IMR-90 (cell line): ENCODE data around the gene CARMIL1. TPM values are rescaled to one million over a fixed set of nuclear protein-coding genes. Genes with fewer than 3 reads are reported as not detected.

Source experiments
- ATAC-seq: fragments of 200-7000 bp; cut with Tn5 transposase; 2 replicates; pipeline ENCODE4 v1.9.1; 2020; ENCODE audit warnings: low read depth, mild to moderate bottlenecking, moderate library complexity
- BruUV-seq: library from RNA; stranded (reverse); fragments of 400-500 nt; replicated peaks from 2 replicates; lab custom pipeline; 2021; lab: Mats Ljungman, UMichigan
- CTCF ChIA-PET: fragments of 300-600 bp; formaldehyde crosslinking; extraction: SDS; loops from one replicate; lab custom pipeline; 2021; ENCODE audit warnings: antibody characterized with exemption; lab: Yijun Ruan, JAX
- POLR2A ChIA-PET: fragments of 300-600 bp; sonication (Branson Sonifier 250); formaldehyde crosslinking; loops from one replicate; lab custom pipeline; 2022; ENCODE audit warnings: antibody characterized with exemption; ENCODE audit not compliant: unreplicated experiment; lab: Charles Lee
- DNase-seq: peaks from one replicate; pipeline ENCODE4 v3.0.0; 2013
- H2AFZ ChIP-seq: replicated peaks from 2 replicates; pipeline ENCODE3; 2013; ENCODE audit warnings: low read length, mild to moderate bottlenecking; ENCODE audit not compliant: poor library complexity
- H2AK5ac ChIP-seq: 2 replicates; pipeline ENCODE4 v1.6.1; 2013; ENCODE audit warnings: low read depth, low read length, inconsistent platforms
- H2AK9ac ChIP-seq: replicated peaks from 2 replicates; pipeline ENCODE3; 2013; ENCODE audit warnings: mild to moderate bottlenecking, low read depth, low read length, moderate library complexity; ENCODE audit not compliant: poor library complexity
- H2BK120ac ChIP-seq: 2 replicates; pipeline ENCODE4 v1.6.1; 2013; ENCODE audit warnings: low read depth, low read length, inconsistent platforms
- H2BK15ac ChIP-seq: 3 replicates; pipeline ENCODE4 v1.6.1; 2013; ENCODE audit warnings: low read depth, low read length, inconsistent platforms
- H2BK20ac ChIP-seq: 2 replicates; pipeline ENCODE4 v1.6.1; 2013; ENCODE audit warnings: low read depth, mild to moderate bottlenecking, inconsistent platforms, low read length, moderate library complexity
- H2BK5ac ChIP-seq: 2 replicates; pipeline ENCODE4 v1.6.1; 2013; ENCODE audit warnings: mild to moderate bottlenecking, low read depth, low read length, inconsistent platforms; ENCODE audit not compliant: poor library complexity, severe bottlenecking
- H3K14ac ChIP-seq: replicated peaks from 2 replicates; pipeline ENCODE4 v1.6.1; 2013; ENCODE audit warnings: low read depth, low read length, inconsistent platforms
- H3K18ac ChIP-seq: 2 replicates; pipeline ENCODE4 v1.6.1; 2013; ENCODE audit warnings: low read depth, low read length, control low read depth
- H3K23ac ChIP-seq: 2 replicates; pipeline ENCODE4 v1.6.1; 2013; ENCODE audit warnings: low read depth, low read length, inconsistent platforms
- H3K27ac ChIP-seq: 2 replicates; pipeline ENCODE4 v1.5.1; 2013; ENCODE audit warnings: mild to moderate bottlenecking, control low read depth, low read length; ENCODE audit not compliant: insufficient read depth
- H3K27me3 ChIP-seq: 2 replicates; pipeline ENCODE4 v1.6.1; 2013; ENCODE audit warnings: low read length; ENCODE audit not compliant: control insufficient read depth, insufficient read depth
- H3K36me3 ChIP-seq: 2 replicates; pipeline ENCODE4 v1.6.1; 2013; ENCODE audit warnings: low read length, mixed read lengths; ENCODE audit not compliant: control insufficient read depth, insufficient read depth
- H3K4ac ChIP-seq: 2 replicates; pipeline ENCODE4 v1.6.1; 2013; ENCODE audit warnings: low read depth, low read length, inconsistent platforms
- H3K4me1 ChIP-seq: 2 replicates; pipeline ENCODE4 v1.6.1; 2013; ENCODE audit warnings: low read length, mixed read lengths; ENCODE audit not compliant: control insufficient read depth, insufficient read depth
- H3K4me2 ChIP-seq: 2 replicates; pipeline ENCODE4 v1.6.1; 2013; ENCODE audit warnings: low read depth, mild to moderate bottlenecking, control low read depth, low read length, moderate library complexity
- H3K4me3 ChIP-seq: 2 replicates; pipeline ENCODE4 v1.5.1; 2013; ENCODE audit warnings: low read depth, mild to moderate bottlenecking, control low read depth, low read length, moderate library complexity; ENCODE audit not compliant: insufficient read depth
- H3K56ac ChIP-seq: 2 replicates; pipeline ENCODE4 v1.6.1; 2013; ENCODE audit warnings: low read length, inconsistent platforms; ENCODE audit not compliant: insufficient read depth; ENCODE audit errors: extremely low read depth
- H3K79me1 ChIP-seq, 2 experiments: 2 replicates each; pipeline ENCODE4 v1.6.1; 2013; ENCODE audit warnings: low read length in 2 of 2, inconsistent platforms in 1 of 2, low read depth in 1 of 2
- H3K9ac ChIP-seq: 2 replicates; pipeline ENCODE4 v1.6.1; 2013; ENCODE audit warnings: low read depth, low read length, control low read depth
- H3K9me1 ChIP-seq: 2 replicates; pipeline ENCODE4 v1.6.1; 2013; ENCODE audit warnings: low read length, inconsistent platforms; ENCODE audit not compliant: insufficient read depth
- H3K9me3 ChIP-seq: 2 replicates; pipeline ENCODE4 v1.6.1; 2013; ENCODE audit warnings: low read length; ENCODE audit not compliant: control insufficient read depth, insufficient read depth
- H4K20me1 ChIP-seq: 2 replicates; pipeline ENCODE4 v1.6.1; 2013; ENCODE audit warnings: low read length, inconsistent platforms; ENCODE audit not compliant: insufficient read depth
- H4K5ac ChIP-seq: 2 replicates; pipeline ENCODE4 v1.6.1; 2013; ENCODE audit warnings: mild to moderate bottlenecking, low read depth, low read length, control low read depth
- H4K8ac ChIP-seq, 2 experiments: 2 replicates each; pipeline ENCODE4 v1.6.1; 2013; ENCODE audit warnings: low read depth in 2 of 2, low read length in 2 of 2, control low read depth in 1 of 2, inconsistent platforms in 1 of 2
- H4K91ac ChIP-seq: 2 replicates; pipeline ENCODE4 v1.6.1; 2013; ENCODE audit warnings: low read depth, low read length, inconsistent platforms; ENCODE audit not compliant: insufficient read depth
- CTCF ChIP-seq: conservative IDR thresholded peaks from 2 replicates; pipeline ENCODE4 v1.5.1; 2012; ENCODE audit warnings: mild to moderate bottlenecking, low read depth, low read length, improper control_type of control experiment
- FOS ChIP-seq: fragments of 150-350 bp; IDR thresholded peaks from 2 replicates; pipeline ENCODE4 v1.6.1; 2016; ENCODE audit warnings: low read depth, low read length
- MAZ ChIP-seq: IDR thresholded peaks from 2 replicates; pipeline ENCODE4 v1.6.1; 2012; ENCODE audit warnings: low read depth, mild to moderate bottlenecking, low read length, improper control_type of control experiment, moderate library complexity, borderline replicate concordance
- POLR2A ChIP-seq: IDR thresholded peaks from 2 replicates; pipeline ENCODE4 v1.6.1; 2012; ENCODE audit warnings: mild to moderate bottlenecking, low read depth, low read length
- RAD21 ChIP-seq: IDR thresholded peaks from 2 replicates; pipeline ENCODE4 v1.6.1; 2012; ENCODE audit warnings: low read length, improper control_type of control experiment
- WGBS, 2 experiments: methylation state at CpG; one replicate each; pipeline versions ENCODE4 v1.1.5 to v1.1.7; 2013; ENCODE audit warnings: missing lambda C conversion rate in 2 of 2; ENCODE audit not compliant: insufficient read length in 1 of 2; ENCODE audit errors: extremely low coverage in 2 of 2; 5-methylcytosine and 5-hydroxymethylcytosine counted together
- dilution Hi-C: fragments of 300-500 bp; cut with HindIII; formaldehyde crosslinking; loops from one replicate; pipeline ENCODE4 v1.14.3; 2018; ENCODE audit warnings: low sequenced_read_pairs; ENCODE audit not compliant: unreplicated experiment
- in situ Hi-C: fragments of 300-500 bp; cut with MboI; formaldehyde crosslinking; loops from 3 replicates; pipeline ENCODE4 v1.14.3; 2019; ENCODE audit warnings: low sequenced_read_pairs, inconsistent platforms, mixed read lengths
- intact Hi-C: fragments of 100-400 bp; cut with micrococcal nuclease; formaldehyde crosslinking; loops from 2 replicates; pipeline ENCODE4 v1.10.0; 2022
- polyA plus RNA-seq, 3 experiments: library from polyadenylated mRNA; depleted of rRNA; stranded (reverse); fragments of >200 nt; gene quantifications; 2 replicates each; pipeline ENCODE4 v1.2.3, GENCODE V29; 2012; ENCODE audit warnings: low replicate concordance in 1 of 3
- total RNA-seq: library from RNA; depleted of rRNA; stranded (reverse); fragments of >200 nt; gene quantifications from 2 replicates; pipeline ENCODE4 v1.2.3, GENCODE V29; 2012

The CARMIL1 gene
- total and polyA plus RNA-seq, 2 of the 4 experiments (the other 2 are of a cell fraction) = 1.3 to 2.9 TPM

GRCh38 chr6:25371037-25371347 is 91.8 kb downstream of the CARMIL1 start:
- Histone ChIP-seq H3K36me3 (no peaks in the 10 kb centered on the region), H2AK9ac (no peak overlapping the region), H2AK5ac (no peak overlapping the region), H3K4me3 (no peak overlapping the region), H3K9ac (no peak overlapping the region), H2BK15ac (no peak overlapping the region), H3K14ac (no peak overlapping the region), H3K9me3 (no peaks in the 10 kb centered on the region), H3K4me1 (no peaks in the 10 kb centered on the region; the same call in 1 of the 2 replicates), H2BK120ac (no peak overlapping the region), H4K91ac (no peak overlapping the region), H3K4me2 (no peak overlapping the region), H2BK5ac (no peak overlapping the region), H3K23ac (no peak overlapping the region), H3K79me1 (no peaks in the 10 kb centered on the region), H4K20me1 (no peaks in the 10 kb centered on the region), H3K18ac (no peak overlapping the region), H2AFZ (no peak overlapping the region), H3K4ac (no peak overlapping the region), H3K27me3 (no peaks in the 10 kb centered on the region), H3K9me1 (no peaks in the 10 kb centered on the region), H3K27ac (no peak overlapping the region), H4K5ac (no peak overlapping the region), H2BK20ac (no peak overlapping the region), H3K56ac (no peak overlapping the region), H4K8ac (no peak overlapping the region)
- no peak for ATAC-seq
- TF ChIP-seq CTCF = no peak
- TF ChIP-seq RAD21 = no peak
- TF ChIP-seq POLR2A = no peak
- TF ChIP-seq MAZ = no peak
- no peak for TF ChIP-seq FOS
- BruUV-seq = no TSS peak
- ChIA-PET POLR2A (no interaction called here), CTCF (no interaction called here)
- DNase-seq = no peak
- dilution Hi-C loops (no loop called here), intact Hi-C loops (no loop called here), in situ Hi-C loops (no loop called here)
- no CpG with 5 or more reads among the region's 2 CpGs for WGBS, 2 experiments
